K562 (cell line): ENCODE data around the gene THUMPD2. TPM values are rescaled to one million over a fixed set of nuclear protein-coding genes. Genes with fewer than 3 reads are reported as not detected.

Experiments
- ATAC-seq: fragments of 200-7000 bp; cut with Tn5 transposase; 3 replicates; pipeline ENCODE4 v1.9.1; 2020; ENCODE audit warnings: moderate library complexity
- BruUV-seq: library from RNA; stranded (reverse); fragments of 400-500 nt; replicated peaks from 2 replicates; lab custom pipeline; 2021; lab: Mats Ljungman, UMichigan
- CTCF ChIA-PET: fragments of 300-600 bp; formaldehyde crosslinking; extraction: SDS; loops from one replicate; lab custom pipeline; 2021; ENCODE audit warnings: low intra/inter-chr PET ratio; lab: Yijun Ruan, JAX
- POLR2A ChIA-PET: fragments of 300-600, 350-650 bp; sonication (Branson Sonifier 250); formaldehyde crosslinking; extraction: SDS; loops from one replicate; lab custom pipeline; 2021; ENCODE audit warnings: antibody characterized with exemption, inconsistent platforms; lab: Yijun Ruan, JAX
- DNase-seq, 4 experiments: peaks; one replicate each; pipeline versions ENCODE4 v3.0.0 to v3.0.0-alpha.2; 2011 to 2018; ENCODE audit warnings: low spot score in 3 of 4, mixed read lengths in 3 of 4; ENCODE audit errors: extremely low read depth in 1 of 4
- FAIRE-seq: peaks from 2 replicates; lab custom pipeline; 2011; peaks lifted over from hg19 to GRCh38; lab: Jason Lieb, UNC
- H2AFZ ChIP-seq: 2 replicates; pipeline ENCODE4 v1.6.0; 2011; ENCODE audit warnings: low read depth, low read length, control low read depth, inconsistent platforms
- H3K27ac ChIP-seq: fragments of 200-600 bp; 3 replicates; pipeline ENCODE4 v1.8.0; 2011; ENCODE audit warnings: low read depth, mild to moderate bottlenecking, control low read depth, inconsistent platforms, low read length, moderate library complexity, mixed read lengths; ENCODE audit errors: extremely low read depth
- H3K27me3 ChIP-seq, 2 experiments: fragments of 300-600 bp in 1 of 2; 2 replicates in 1 of 2; 3 replicates in 1 of 2; pipeline versions ENCODE4 v1.6.0 to v1.8.0; 2011; ENCODE audit warnings: inconsistent platforms in 2 of 2, low read length in 2 of 2, mild to moderate bottlenecking in 1 of 2, mixed read lengths in 1 of 2, moderate library complexity in 1 of 2; ENCODE audit not compliant: control insufficient read depth in 2 of 2, insufficient read depth in 2 of 2
- H3K36me3 ChIP-seq: fragments of 300-600 bp; 3 replicates; pipeline ENCODE4 v1.8.0; 2011; ENCODE audit warnings: mild to moderate bottlenecking, low read length, inconsistent platforms; ENCODE audit not compliant: control insufficient read depth, insufficient read depth
- H3K4me1 ChIP-seq, 2 experiments: fragments of 200-600 bp in 1 of 2; replicated peaks in 1 of 2; 2 replicates in 1 of 2; 3 replicates in 1 of 2; pipeline versions ENCODE4 v1.5.1 to v1.8.0; 2011; ENCODE audit warnings: inconsistent platforms in 2 of 2, low read length in 2 of 2, mild to moderate bottlenecking in 1 of 2, mixed read lengths in 1 of 2, moderate library complexity in 1 of 2; ENCODE audit not compliant: control insufficient read depth in 2 of 2, insufficient read depth in 2 of 2
- H3K4me2 ChIP-seq: 2 replicates; pipeline ENCODE4 v1.6.1; 2011; ENCODE audit warnings: low read length, control low read depth, inconsistent platforms, mixed read lengths; ENCODE audit not compliant: insufficient read depth
- H3K4me3 ChIP-seq: fragments of 200-600 bp; sonication (generic), shearing (Covaris generic); 2 replicates; pipeline ENCODE4 v1.5.1; 2016; ENCODE audit warnings: control low read depth, inconsistent platforms
- H3K79me2 ChIP-seq: fragments of 200-600 bp; 3 replicates; pipeline ENCODE4 v1.8.0; 2011; ENCODE audit warnings: low read length, inconsistent platforms; ENCODE audit not compliant: control insufficient read depth, insufficient read depth
- H3K9ac ChIP-seq, 2 experiments: 2 replicates each; pipeline versions ENCODE4 v1.6.0 to v1.6.1; 2011; ENCODE audit warnings: low read depth in 2 of 2, low read length in 2 of 2, control low read depth in 1 of 2, inconsistent platforms in 1 of 2, mild to moderate bottlenecking in 1 of 2, mixed read lengths in 1 of 2; ENCODE audit not compliant: insufficient read depth in 1 of 2
- H3K9me1 ChIP-seq: one replicate; pipeline ENCODE4 v1.6.0; 2011; ENCODE audit warnings: inconsistent platforms, mild to moderate bottlenecking, low read length, moderate library complexity; ENCODE audit not compliant: control insufficient read depth, insufficient read depth
- H3K9me3 ChIP-seq: replicated peaks from 2 replicates; pipeline ENCODE4 v1.5.1; 2011; ENCODE audit warnings: low read depth, low read length, inconsistent platforms; ENCODE audit not compliant: control insufficient read depth, insufficient read depth
- H4K20me1 ChIP-seq: replicated peaks from 2 replicates; pipeline ENCODE4 v1.6.1; 2011; ENCODE audit warnings: low read length, inconsistent platforms, mixed read lengths; ENCODE audit not compliant: control insufficient read depth, insufficient read depth
- C11orf30 ChIP-seq: fragments of 450-650 bp; IDR thresholded peaks from 2 replicates; pipeline ENCODE4 v1.6.1; 2016; ENCODE audit warnings: low read depth, mild to moderate bottlenecking
- CEBPB ChIP-seq: fragments of 450-650 bp; IDR thresholded peaks from 2 replicates; pipeline ENCODE4 v1.6.1; 2016; ENCODE audit warnings: missing genetic modification characterization, missing compliant biosample characterization
- CEBPG ChIP-seq, 3 experiments: fragments of 200-800 bp in 1 of 3; sonication (Bioruptor generic) in 1 of 3; sonication (generic) in 1 of 3; formaldehyde crosslinking in 1 of 3; IDR thresholded peaks in 2 of 3; conservative IDR thresholded peaks in 1 of 3; 2 replicates each; pipeline versions ENCODE4 v1.6.1 to v1.8.0; 2016 to 2022; ENCODE audit warnings: missing compliant biosample characterization in 2 of 3, missing genetic modification characterization in 2 of 3, mild to moderate bottlenecking in 1 of 3, missing genetic modification reagents in 1 of 3
- E2F6 ChIP-seq, 2 experiments: IDR thresholded peaks; 2 replicates each; pipeline ENCODE4 v1.6.1; 2011; ENCODE audit warnings: borderline replicate concordance in 1 of 2, control low read depth in 1 of 2, low read depth in 1 of 2, low read length in 1 of 2, mild to moderate bottlenecking in 1 of 2, mixed read lengths in 1 of 2, moderate library complexity in 1 of 2; ENCODE audit not compliant: insufficient read depth in 1 of 2, insufficient read length in 1 of 2, poor library complexity in 1 of 2, severe bottlenecking in 1 of 2; ENCODE audit errors: extremely low read depth in 1 of 2
- JUN ChIP-seq, 2 experiments: sonication (generic) in 1 of 2; formaldehyde crosslinking in 1 of 2; IDR thresholded peaks; 2 replicates each; pipeline versions ENCODE4 v1.6.1 to v1.8.0; 2012 to 2022; ENCODE audit warnings: borderline replicate concordance in 2 of 2, mild to moderate bottlenecking in 2 of 2, improper control_type of control experiment in 1 of 2, low read depth in 1 of 2, low read length in 1 of 2, missing genetic modification reagents in 1 of 2
- MCM2 ChIP-seq: fragments of 450-650 bp; IDR thresholded peaks from 2 replicates; pipeline ENCODE4 v1.6.1; 2017; ENCODE audit warnings: low read depth, mild to moderate bottlenecking
- PTBP1 ChIP-seq: fragments of 200-400 bp; formaldehyde crosslinking; IDR thresholded peaks from 2 replicates; pipeline ENCODE4 v1.6.1; 2017; ENCODE audit warnings: low read depth, low read length
- WGBS: fragments of 100-300 bp; shearing (Covaris generic); methylation state at CpG from one replicate; pipeline ENCODE4 v1.1.6; 2016; ENCODE audit warnings: low coverage, mixed read lengths; ENCODE audit not compliant: insufficient coverage; ENCODE audit errors: missing lambda C conversion rate; 5-methylcytosine and 5-hydroxymethylcytosine counted together
- in situ Hi-C: fragments of 300-500 bp; cut with MboI; formaldehyde crosslinking; loops from 4 replicates; pipeline ENCODE4 v1.15.0; 2018; ENCODE audit warnings: inconsistent platforms, mixed read lengths
- intact Hi-C: fragments of 100-400 bp; cut with micrococcal nuclease; formaldehyde crosslinking; loops from 2 replicates; pipeline ENCODE4 v1.14.2; 2022
- polyA plus RNA-seq, 8 experiments: library from polyadenylated mRNA; depleted of rRNA in 4 of 8; stranded (reverse) in 5 of 8; unstranded in 3 of 8; fragments of >200 nt; fragmentation: Nextera tagmentation in 2 of 8; fragmentation: Illumina TruSeq in 1 of 8; extraction: Ambion mirVana in 2 of 8; extraction: Trizol in 1 of 8; gene quantifications; 2 replicates each; pipeline versions ENCODE4 v1.2.1 to v1.2.3, GENCODE V29; 2011 to 2014; ENCODE audit warnings: inconsistent platforms in 1 of 8, missing spikeins in 1 of 8
- total RNA-seq, 7 experiments: library from RNA; depleted of rRNA in 6 of 7; stranded (reverse); fragments of >200 nt in 6 of 7; fragmentation: Illumina TruSeq in 2 of 7; extraction: Trizol in 2 of 7; gene quantifications; 2 replicates each; pipeline versions ENCODE4 v1.2.1 to v1.2.3, GENCODE V29; 2011 to 2021; ENCODE audit warnings: low replicate concordance in 1 of 7

Gene THUMPD2
- total and polyA plus RNA-seq, 9 of the 15 experiments (the other 6 are each of a cell fraction or from before 2014, with no cell fraction given): 9.6 to 40.4 (median 24.0) TPM

DNA sequence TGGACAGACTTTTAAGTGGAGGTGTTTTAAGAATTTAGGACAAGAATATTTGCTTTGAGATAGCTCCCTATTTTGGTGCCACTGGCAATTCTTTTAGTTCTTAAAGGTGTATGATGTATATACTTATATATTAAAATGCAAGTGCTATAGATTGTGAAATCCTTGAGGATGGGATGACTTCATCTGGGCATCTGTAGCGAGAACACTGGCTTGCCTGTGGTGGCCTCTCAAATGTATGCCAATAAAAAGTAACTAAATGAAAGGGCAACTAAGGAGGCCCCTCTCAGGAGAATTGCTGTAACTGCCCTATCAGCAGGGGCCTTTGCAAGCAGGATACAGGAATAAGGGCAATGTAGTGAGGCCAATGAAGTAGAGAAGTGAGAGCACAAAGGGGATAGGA lies 2.6 kb upstream of the THUMPD2 start:
- Histone ChIP-seq H3K4me3 (no peak overlapping the region), H4K20me1 (no peaks in the 10 kb centered on the region)
- TF ChIP-seq JUN (IDR thresholded peaks at IDR 0.05; ENCODE audit: borderline replicate concordance, low read depth, low read length) (no peak), JUN (CRISPR knock-in tag; IDR thresholded peaks at IDR 0.05; ENCODE audit: borderline replicate concordance) (no peak), PTBP1 (no peak), CEBPG (CRISPR knock-in tag; IDR thresholded peaks at IDR 0.05) (no peak), CEBPG (tag; conservative IDR thresholded peaks at IDR 0.05 in 1 of 2, IDR thresholded peaks at IDR 0.05 in 1 of 2) (peak in 1 of 2 experiments; percentile 12; a peak in 1 of 4 replicates), E2F6 (IDR thresholded peaks at IDR 0.05; ENCODE audit: borderline replicate concordance in 1 of 2, extremely low read depth in 1 of 2, insufficient read depth in 1 of 2, insufficient read length in 1 of 2, low read depth in 1 of 2, low read length in 1 of 2, poor library complexity in 1 of 2, severe bottlenecking in 1 of 2) (no peak), C11orf30 (no peak), MCM2 (no peak), CEBPB (peak; percentile 62)
- TF ChIP-seq, all 486 proteins: peak for 2
- H3K9ac ChIP-seq: no peak overlapping the region
- no TSS peak for BruUV-seq
- POLR2A ChIA-PET: no interaction called here
- in situ Hi-C loops (no loop called here), intact Hi-C loops (no loop called here)
- peak overlapping the region; percentile 92 for H2AFZ ChIP-seq
- CTCF ChIA-PET: no interaction called here
- WGBS: 100% methylated on average over 1 of the region's 1 CpG
- peak overlapping the region; percentile 89; the same call in 1 of the 2 replicates for H3K4me2 ChIP-seq
- H3K79me2 ChIP-seq: peaks cover 29% of the 10 kb centered on the region
- DNase-seq (no peak), ATAC-seq (no peak), FAIRE-seq (no peak)
- no peaks in the 10 kb centered on the region for H3K27me3 ChIP-seq
- no peak overlapping the region; the same call in 2 of the 3 replicates for H3K27ac ChIP-seq
- peaks cover 16 to 35% of the 10 kb centered on the region in 2 experiments for H3K4me1 ChIP-seq
- H3K36me3 ChIP-seq: peaks cover 13% of the 10 kb centered on the region
- no peaks in the 10 kb centered on the region for H3K9me3 ChIP-seq
- no peaks in the 10 kb centered on the region for H3K9me1 ChIP-seq
